Measurements from ENCODE around the gene RPS6KA2.

DNA sequence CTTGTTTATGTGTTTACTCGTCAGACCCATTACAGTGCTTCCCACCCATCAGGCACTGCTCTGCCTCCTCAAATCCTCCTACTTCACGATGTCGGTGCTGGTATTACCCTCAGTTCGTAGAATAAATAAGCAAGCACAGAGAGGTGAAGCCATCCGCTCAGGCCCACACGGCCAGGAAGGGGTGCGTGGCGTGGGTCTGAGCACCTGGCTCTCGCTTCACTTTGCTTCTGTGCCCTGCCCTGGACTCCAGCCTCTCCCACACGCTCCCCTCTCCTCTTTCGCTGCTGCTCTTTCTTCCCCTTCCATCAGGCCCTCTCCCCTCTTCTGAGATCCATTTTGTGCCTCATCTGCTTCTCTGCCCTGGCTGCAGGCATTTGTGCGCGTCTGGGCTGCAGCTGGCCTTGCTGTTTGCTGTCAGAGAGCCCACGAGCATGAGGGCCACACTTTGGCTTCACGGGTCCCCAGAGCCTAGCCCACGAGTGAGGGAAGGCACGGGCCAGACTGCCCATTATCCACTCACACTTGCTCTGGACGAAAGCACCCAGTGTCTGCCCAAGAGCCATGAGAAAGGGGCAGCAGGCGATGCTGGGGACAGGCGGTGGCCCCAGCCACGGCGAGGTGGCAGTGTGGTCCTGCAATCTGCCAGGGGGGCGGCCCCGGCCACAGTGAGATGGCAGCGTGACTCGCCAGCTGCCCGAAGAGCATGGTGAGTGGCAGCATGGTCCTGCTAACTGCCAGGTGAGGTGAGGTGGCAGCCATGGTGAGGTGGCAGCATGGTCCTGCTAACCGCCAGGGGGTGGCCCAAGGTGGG is 148.1 kb downstream of the RPS6KA2 start:
- TF ChIP-seq ARNT (IDR thresholded peaks at IDR 0.05) (no peak), ZNF384 (IDR thresholded peaks at IDR 0.05) (no peak), FOXM1 (IDR thresholded peaks at IDR 0.05; ENCODE audit: borderline replicate concordance) (no peak), BHLHE40 (IDR thresholded peaks at IDR 0.05; ENCODE audit: borderline replicate concordance) (no peak), FOXA1 (IDR thresholded peaks at IDR 0.05) (no peak), HDGF (IDR thresholded peaks at IDR 0.05; ENCODE audit: borderline replicate concordance) (no peak), SUZ12 (IDR thresholded peaks at IDR 0.05) (no peak)
- TF ChIP-seq, protein P1, sequence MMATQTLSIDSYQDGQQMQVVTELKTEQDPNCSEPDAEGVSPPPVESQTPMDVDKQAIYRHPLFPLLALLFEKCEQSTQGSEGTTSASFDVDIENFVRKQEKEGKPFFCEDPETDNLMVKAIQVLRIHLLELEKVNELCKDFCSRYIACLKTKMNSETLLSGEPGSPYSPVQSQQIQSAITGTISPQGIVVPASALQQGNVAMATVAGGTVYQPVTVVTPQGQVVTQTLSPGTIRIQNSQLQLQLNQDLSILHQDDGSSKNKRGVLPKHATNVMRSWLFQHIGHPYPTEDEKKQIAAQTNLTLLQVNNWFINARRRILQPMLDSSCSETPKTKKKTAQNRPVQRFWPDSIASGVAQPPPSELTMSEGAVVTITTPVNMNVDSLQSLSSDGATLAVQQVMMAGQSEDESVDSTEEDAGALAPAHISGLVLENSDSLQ (IDR thresholded peaks at IDR 0.05) = no peak
